Measurements from ENCODE around the gene RAB3IP. TPM values are rescaled to one million over a fixed set of nuclear protein-coding genes. Genes with fewer than 3 reads are reported as not detected.

RAB3IP gene
- total RNA-seq, 2 experiments from 2014 or later = 15.2 to 19.6 TPM

GRCh38 chr12:69866698-69867097 lies 128.0 kb downstream of the RAB3IP start:
- Histone ChIP-seq H3K4me1 (ENCODE audit: insufficient read depth, low read length) (no peaks in the 10 kb centered on the region), H3K36me3 (ENCODE audit: insufficient read depth, low read length) (no peaks in the 10 kb centered on the region), H3K9me3 (ENCODE audit: control insufficient read depth in 1 of 2, insufficient read depth in 1 of 2, low read length in 2 of 2) (no peaks in the 10 kb centered on the region), H3K4me3 (ENCODE audit: low read length) (no peak overlapping the region), H3K27me3 (ENCODE audit: control insufficient read depth in 1 of 2, insufficient read depth in 2 of 2, low read length in 2 of 2) (peaks cover 0 to 7% of the 10 kb centered on the region in 2 experiments), H3K27ac (ENCODE audit: low read depth in 1 of 2, low read length in 2 of 2) (no peak overlapping the region)
- H3K4me3 Mint-ChIP-seq = no peak overlapping the region
- no peaks in the 10 kb centered on the region for H3K4me1 Mint-ChIP-seq (ENCODE audit: low read depth)
- H3K27ac Mint-ChIP-seq = no peak overlapping the region
- no peak for DNase-seq
- ChIA-PET POLR2A (interaction anchor here (0.5 kb wide), 1 partner anchor 867 kb away, joined by 3 read pairs; no protein-coding TSS in a partner anchor), CTCF (no interaction called here)
- no peaks in the 10 kb centered on the region for H3K36me3 Mint-ChIP-seq (ENCODE audit: low read depth)
- peaks cover 54% of the 10 kb centered on the region for H3K27me3 Mint-ChIP-seq
- intact Hi-C loops (cut with DNase I, micrococcal nuclease) = no loop called here
- no peaks in the 10 kb centered on the region for H3K9me3 Mint-ChIP-seq
- no peak for ATAC-seq (ENCODE audit: poor library complexity)
- TF ChIP-seq CTCF (IDR thresholded peaks at IDR 0.05) = no peak

- no peaks in the 10 kb centered on the region for H3K4me1 Mint-ChIP-seq (ENCODE audit: low read depth)
- ChIA-PET CTCF (no interaction called here), POLR2A (no interaction called here)
- Histone ChIP-seq H3K4me1 (ENCODE audit: insufficient read depth, low read length) (no peaks in the 10 kb centered on the region), H3K27me3 (ENCODE audit: control insufficient read depth in 1 of 2, insufficient read depth in 2 of 2, low read length in 2 of 2) (peaks cover 0 to 7% of the 10 kb centered on the region in 2 experiments), H3K27ac (ENCODE audit: low read depth in 1 of 2, low read length in 2 of 2) (no peak overlapping the region), H3K36me3 (ENCODE audit: insufficient read depth, low read length) (no peaks in the 10 kb centered on the region), H3K9me3 (ENCODE audit: control insufficient read depth in 1 of 2, insufficient read depth in 1 of 2, low read length in 2 of 2) (no peaks in the 10 kb centered on the region), H3K4me3 (ENCODE audit: low read length) (no peak overlapping the region)
- TF ChIP-seq CTCF (IDR thresholded peaks at IDR 0.05) = no peak
- H3K27ac Mint-ChIP-seq = no peak overlapping the region
- no peak overlapping the region for H3K4me3 Mint-ChIP-seq
- H3K27me3 Mint-ChIP-seq = peaks cover 55% of the 10 kb centered on the region
- ATAC-seq (ENCODE audit: poor library complexity) = no peak
- DNase-seq = no peak
- H3K36me3 Mint-ChIP-seq (ENCODE audit: low read depth) = no peaks in the 10 kb centered on the region
- H3K9me3 Mint-ChIP-seq = no peaks in the 10 kb centered on the region
- intact Hi-C loops (cut with DNase I, micrococcal nuclease) = no loop called here
These were observed 130.0 kb downstream of the RAB3IP start for GRCh38 chr12:69868695-69869094.

- POLR2A ChIA-PET = no interaction called here
- intact Hi-C loops (cut with DNase I, micrococcal nuclease) = loop anchor here in 1 of 2 experiments (10.0 kb wide), 2 partner anchors 1762 to 1872 kb away; no protein-coding TSS in a partner anchor
These were observed 134.1 kb downstream of the RAB3IP start for GRCh38 chr12:69872804-69873203.

More at GRCh38 chr12:69872804-69873203, 134.1 kb downstream of the RAB3IP start:
- H3K27ac Mint-ChIP-seq = no peak overlapping the region
- Histone ChIP-seq H3K4me1 (ENCODE audit: insufficient read depth, low read length) (no peaks in the 10 kb centered on the region), H3K9me3 (ENCODE audit: control insufficient read depth in 1 of 2, insufficient read depth in 1 of 2, low read length in 2 of 2) (no peaks in the 10 kb centered on the region), H3K27me3 (ENCODE audit: control insufficient read depth in 1 of 2, insufficient read depth in 2 of 2, low read length in 2 of 2) (peaks cover 0 to 2% of the 10 kb centered on the region in 2 experiments), H3K4me3 (ENCODE audit: low read length) (no peak overlapping the region), H3K36me3 (ENCODE audit: insufficient read depth, low read length) (no peaks in the 10 kb centered on the region), H3K27ac (ENCODE audit: low read depth in 1 of 2, low read length in 2 of 2) (no peak overlapping the region)
- DNase-seq = no peak
- H3K27me3 Mint-ChIP-seq = peaks cover 39% of the 10 kb centered on the region
- no peaks in the 10 kb centered on the region for H3K4me1 Mint-ChIP-seq (ENCODE audit: low read depth)
- CTCF ChIA-PET = no interaction called here
- no peaks in the 10 kb centered on the region for H3K9me3 Mint-ChIP-seq
- TF ChIP-seq CTCF (IDR thresholded peaks at IDR 0.05) = no peak
- ATAC-seq (ENCODE audit: poor library complexity) = no peak
- H3K36me3 Mint-ChIP-seq (ENCODE audit: low read depth) = no peaks in the 10 kb centered on the region
- no peak overlapping the region for H3K4me3 Mint-ChIP-seq

Other genes starting within 250 kb of the RAB3IP start
- gene CCT2, start 153.4 kb upstream of the RAB3IP start, total RNA-seq = 100 to 1,000 TPM; 173 to 177 TPM
- gene LRRC10, start 128.0 kb upstream of the RAB3IP start, total RNA-seq = not detected
- not detected for gene BEST3, start 39.6 kb upstream of the RAB3IP start, total RNA-seq
- not detected for gene MYRFL, start 86.4 kb downstream of the RAB3IP start, total RNA-seq